K562 (cell line): ENCODE data around the gene SFRP2. TPM values are rescaled to one million over a fixed set of nuclear protein-coding genes. Genes with fewer than 3 reads are reported as not detected.

Experiments
- CSDE1 ChIP-seq, 2 experiments: fragments of 450-650 bp; IDR thresholded peaks; 2 replicates each; pipeline ENCODE4 v1.6.1; 2016; ENCODE audit warnings: mild to moderate bottlenecking in 1 of 2
- FOXP1 ChIP-seq: sonication (generic); formaldehyde crosslinking; IDR thresholded peaks from 2 replicates; pipeline ENCODE4 v1.8.0; 2022; ENCODE audit warnings: mild to moderate bottlenecking, missing genetic modification reagents
- HMG20B ChIP-seq: fragments of 250-450 bp; sonication (Bioruptor Pico); IDR thresholded peaks from 2 replicates; pipeline ENCODE4 v1.5.0; 2021; ENCODE audit warnings: mild to moderate bottlenecking
- JUND ChIP-seq, 2 experiments: IDR thresholded peaks; 2 replicates in 1 of 2; 3 replicates in 1 of 2; pipeline ENCODE4 v1.6.1; 2011; ENCODE audit warnings: borderline replicate concordance in 2 of 2, low read depth in 2 of 2, low read length in 2 of 2, improper control_type of control experiment in 1 of 2, missing biosample characterization in 1 of 2, missing genetic modification characterization in 1 of 2, missing genetic modification reagents in 1 of 2
- KAT2B ChIP-seq: IDR thresholded peaks from one replicate; pipeline ENCODE4 v1.6.1; 2012; ENCODE audit warnings: low read depth, mild to moderate bottlenecking, control low read depth, inconsistent platforms, low read length, moderate library complexity
- LEF1 ChIP-seq: fragments of 450-650 bp; IDR thresholded peaks from 2 replicates; pipeline ENCODE4 v1.6.1; 2016; ENCODE audit warnings: mild to moderate bottlenecking
- MTA1 ChIP-seq: fragments of 450-650 bp; IDR thresholded peaks from 2 replicates; pipeline ENCODE4 v1.6.1; 2017; ENCODE audit warnings: borderline replicate concordance
- PBX2 ChIP-seq, 2 experiments: IDR thresholded peaks in 1 of 2; conservative IDR thresholded peaks in 1 of 2; 2 replicates each; pipeline ENCODE4 v1.6.1; 2016; ENCODE audit warnings: low read depth in 2 of 2, mild to moderate bottlenecking in 1 of 2, missing compliant biosample characterization in 1 of 2, missing genetic modification characterization in 1 of 2, moderate library complexity in 1 of 2
- RCOR1 ChIP-seq, 2 experiments: IDR thresholded peaks; 2 replicates each; pipeline ENCODE4 v1.6.1; 2012; ENCODE audit warnings: low read depth in 2 of 2, low read length in 2 of 2, borderline replicate concordance in 1 of 2, improper control_type of control experiment in 1 of 2
- RFX7 ChIP-seq: fragments of 250-450 bp; sonication (Bioruptor Pico); IDR thresholded peaks from 2 replicates; pipeline ENCODE4 v1.5.1; 2021; ENCODE audit warnings: mild to moderate bottlenecking
- SMARCC2 ChIP-seq: fragments of 450-650 bp; IDR thresholded peaks from 2 replicates; pipeline ENCODE4 v1.6.1; 2017; ENCODE audit warnings: antibody characterized with exemption, moderate library complexity, mild to moderate bottlenecking, low read depth
- STAT5A ChIP-seq: IDR thresholded peaks from 2 replicates; pipeline ENCODE4 v1.6.1; 2012; ENCODE audit warnings: low read length, inconsistent platforms, borderline replicate concordance
- SUPT5H ChIP-seq: fragments of 450-650 bp; IDR thresholded peaks from 2 replicates; pipeline ENCODE4 v1.6.1; 2016
- USF2 ChIP-seq: sonication (generic); formaldehyde crosslinking; IDR thresholded peaks from 2 replicates; pipeline ENCODE4 v1.5.0; 2020; ENCODE audit warnings: missing genetic modification reagents
- polyA plus RNA-seq, 8 experiments: library from polyadenylated mRNA; depleted of rRNA in 4 of 8; stranded (reverse) in 5 of 8; unstranded in 3 of 8; fragments of >200 nt; fragmentation: Nextera tagmentation in 2 of 8; fragmentation: Illumina TruSeq in 1 of 8; extraction: Ambion mirVana in 2 of 8; extraction: Trizol in 1 of 8; gene quantifications; 2 replicates each; pipeline versions ENCODE4 v1.2.1 to v1.2.3, GENCODE V29; 2011 to 2014; ENCODE audit warnings: inconsistent platforms in 1 of 8, missing spikeins in 1 of 8
- total RNA-seq, 7 experiments: library from RNA; depleted of rRNA in 6 of 7; stranded (reverse); fragments of >200 nt in 6 of 7; fragmentation: Illumina TruSeq in 2 of 7; extraction: Trizol in 2 of 7; gene quantifications; 2 replicates each; pipeline versions ENCODE4 v1.2.1 to v1.2.3, GENCODE V29; 2011 to 2021; ENCODE audit warnings: low replicate concordance in 1 of 7
- TF ChIP-seq, protein P1 (sequence below): fragments of 450-650 bp; IDR thresholded peaks from 2 replicates; pipeline ENCODE4 v1.6.1; 2018; ENCODE audit warnings: mild to moderate bottlenecking, low read depth; ENCODE audit not compliant: partially characterized antibody
- TF ChIP-seq, protein P2 (sequence below): sonication (generic); formaldehyde crosslinking; IDR thresholded peaks from 2 replicates; pipeline ENCODE4 v1.8.1; 2023; ENCODE audit warnings: missing genetic modification reagents, mild to moderate bottlenecking, borderline replicate concordance

The SFRP2 gene
- total and polyA plus RNA-seq, 9 of the 15 experiments (the other 6 are each of a cell fraction or from before 2014, with no cell fraction given): 0.29 TPM; not detected in 8

DNA sequence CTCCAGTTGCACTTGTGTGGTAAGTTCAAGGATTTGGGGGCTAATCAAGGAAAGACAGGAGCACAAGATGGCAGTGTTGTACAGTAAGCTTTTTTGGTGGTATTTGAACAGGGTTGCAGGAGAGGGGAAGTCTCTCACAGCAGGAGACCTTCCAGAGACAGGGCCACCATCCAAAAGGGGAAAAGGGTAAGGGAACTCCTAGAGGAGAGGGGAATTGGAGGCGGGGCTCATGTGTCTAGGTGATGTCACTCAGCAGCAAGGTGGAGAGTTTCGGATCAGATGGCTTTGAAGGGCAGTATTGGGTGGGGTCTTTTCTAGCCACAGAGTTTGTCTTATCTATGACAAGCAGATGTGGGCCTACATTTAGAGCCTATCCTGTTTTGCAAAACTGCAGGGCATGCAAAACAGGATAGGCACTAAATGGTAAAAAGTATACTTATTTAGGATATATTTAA is 15.6 kb downstream of the SFRP2 start (continued):
- no peak for TF ChIP-seq HMG20B (CRISPR knock-in tag)
- TF ChIP-seq CSDE1 (IDR thresholded peaks at IDR 0.05): no peak
- peak; percentile 85 for TF ChIP-seq LEF1
- TF ChIP-seq JUND (IDR thresholded peaks at IDR 0.05; ENCODE audit: borderline replicate concordance, low read depth, low read length): peak; percentile 87
- TF ChIP-seq JUND (tag; IDR thresholded peaks at IDR 0.05; ENCODE audit: borderline replicate concordance, low read depth, low read length): peak; percentile 70; the same call in 1 of the 3 replicates
- peak; percentile 79; the same call in 1 of the 2 replicates for TF ChIP-seq STAT5A
- TF ChIP-seq, protein P1, sequence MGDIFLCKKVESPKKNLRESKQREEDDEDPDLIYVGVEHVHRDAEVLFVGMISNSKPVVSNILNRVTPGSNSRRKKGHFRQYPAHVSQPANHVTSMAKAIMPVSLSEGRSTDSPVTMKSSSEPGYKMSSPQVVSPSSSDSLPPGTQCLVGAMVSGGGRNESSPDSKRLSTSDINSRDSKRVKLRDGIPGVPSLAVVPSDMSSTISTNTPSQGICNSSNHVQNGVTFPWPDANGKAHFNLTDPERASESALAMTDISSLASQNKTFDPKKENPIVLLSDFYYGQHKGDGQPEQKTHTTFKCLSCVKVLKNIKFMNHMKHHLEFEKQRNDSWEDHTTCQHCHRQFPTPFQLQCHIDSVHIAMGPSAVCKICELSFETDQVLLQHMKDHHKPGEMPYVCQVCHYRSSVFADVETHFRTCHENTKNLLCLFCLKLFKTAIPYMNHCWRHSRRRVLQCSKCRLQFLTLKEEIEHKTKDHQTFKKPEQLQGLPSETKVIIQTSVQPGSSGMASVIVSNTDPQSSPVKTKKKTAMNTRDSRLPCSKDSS: no peak
- TF ChIP-seq SMARCC2: peak; percentile 77
- TF ChIP-seq KAT2B: no peak
- TF ChIP-seq USF2: no peak
- TF ChIP-seq, protein P2, sequence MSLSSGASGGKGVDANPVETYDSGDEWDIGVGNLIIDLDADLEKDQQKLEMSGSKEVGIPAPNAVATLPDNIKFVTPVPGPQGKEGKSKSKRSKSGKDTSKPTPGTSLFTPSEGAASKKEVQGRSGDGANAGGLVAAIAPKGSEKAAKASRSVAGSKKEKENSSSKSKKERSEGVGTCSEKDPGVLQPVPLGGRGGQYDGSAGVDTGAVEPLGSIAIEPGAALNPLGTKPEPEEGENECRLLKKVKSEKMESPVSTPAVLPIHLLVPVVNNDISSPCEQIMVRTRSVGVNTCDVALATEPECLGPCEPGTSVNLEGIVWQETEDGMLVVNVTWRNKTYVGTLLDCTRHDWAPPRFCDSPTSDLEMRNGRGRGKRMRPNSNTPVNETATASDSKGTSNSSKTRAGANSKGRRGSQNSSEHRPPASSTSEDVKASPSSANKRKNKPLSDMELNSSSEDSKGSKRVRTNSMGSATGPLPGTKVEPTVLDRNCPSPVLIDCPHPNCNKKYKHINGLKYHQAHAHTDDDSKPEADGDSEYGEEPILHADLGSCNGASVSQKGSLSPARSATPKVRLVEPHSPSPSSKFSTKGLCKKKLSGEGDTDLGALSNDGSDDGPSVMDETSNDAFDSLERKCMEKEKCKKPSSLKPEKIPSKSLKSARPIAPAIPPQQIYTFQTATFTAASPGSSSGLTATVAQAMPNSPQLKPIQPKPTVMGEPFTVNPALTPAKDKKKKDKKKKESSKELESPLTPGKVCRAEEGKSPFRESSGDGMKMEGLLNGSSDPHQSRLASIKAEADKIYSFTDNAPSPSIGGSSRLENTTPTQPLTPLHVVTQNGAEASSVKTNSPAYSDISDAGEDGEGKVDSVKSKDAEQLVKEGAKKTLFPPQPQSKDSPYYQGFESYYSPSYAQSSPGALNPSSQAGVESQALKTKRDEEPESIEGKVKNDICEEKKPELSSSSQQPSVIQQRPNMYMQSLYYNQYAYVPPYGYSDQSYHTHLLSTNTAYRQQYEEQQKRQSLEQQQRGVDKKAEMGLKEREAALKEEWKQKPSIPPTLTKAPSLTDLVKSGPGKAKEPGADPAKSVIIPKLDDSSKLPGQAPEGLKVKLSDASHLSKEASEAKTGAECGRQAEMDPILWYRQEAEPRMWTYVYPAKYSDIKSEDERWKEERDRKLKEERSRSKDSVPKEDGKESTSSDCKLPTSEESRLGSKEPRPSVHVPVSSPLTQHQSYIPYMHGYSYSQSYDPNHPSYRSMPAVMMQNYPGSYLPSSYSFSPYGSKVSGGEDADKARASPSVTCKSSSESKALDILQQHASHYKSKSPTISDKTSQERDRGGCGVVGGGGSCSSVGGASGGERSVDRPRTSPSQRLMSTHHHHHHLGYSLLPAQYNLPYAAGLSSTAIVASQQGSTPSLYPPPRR (CRISPR knock-in tag): no peak
- TF ChIP-seq FOXP1 (CRISPR knock-in tag): no peak
- TF ChIP-seq SUPT5H: no peak
- 0 out of 4 replicates have a peak, but pooled peaks of 1 of the 2 experiments have one; percentile 63 for TF ChIP-seq RCOR1 (IDR thresholded peaks at IDR 0.05; ENCODE audit: borderline replicate concordance in 1 of 2, low read depth in 2 of 2, low read length in 2 of 2)
- TF ChIP-seq RFX7: no peak
- TF ChIP-seq MTA1: peak; percentile 73
- no peak for TF ChIP-seq PBX2 (CRISPR knock-in tag; IDR thresholded peaks at IDR 0.05; ENCODE audit: low read depth)
- peak; percentile 71 for TF ChIP-seq PBX2 (tag; conservative IDR thresholded peaks at IDR 0.05; ENCODE audit: low read depth)
